Endometrium (tissue), 2 donors: Measurements from ENCODE around the gene OPTC.
A peak's percentile ranks its signal among the peaks of the same experiment; 100 is the strongest.

Source experiments
- FAIRE-seq: peaks from 2 replicates; lab custom pipeline; 2012; peaks lifted over from hg19 to GRCh38; lab: Jason Lieb, UNC
- donor health status: control.
- donor health status: control.

The OPTC gene

DNA sequence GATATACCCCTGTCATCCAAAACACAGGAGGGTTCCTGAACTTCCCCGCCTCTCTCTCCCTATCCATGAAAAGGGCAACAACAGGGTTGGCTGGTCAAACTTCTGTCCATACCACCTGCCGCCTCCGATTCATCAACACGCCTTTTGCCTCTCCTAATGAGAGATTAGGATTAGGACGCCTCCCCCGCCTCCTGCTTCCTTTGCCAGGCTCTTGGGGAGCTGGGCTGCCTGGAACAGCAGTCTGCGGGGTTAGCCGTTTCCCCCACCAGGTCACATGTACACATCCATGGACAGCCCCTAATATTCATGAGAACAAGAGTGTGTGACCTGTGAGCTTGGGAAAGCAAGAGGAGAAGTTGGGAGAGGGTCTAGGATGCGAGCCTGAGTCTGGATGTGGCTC lies 2.3 kb upstream of the OPTC start:
- FAIRE-seq, result no peak

GRCh38 chr1:203492082-203492747 lies 1.7 kb upstream of the OPTC start:
- FAIRE-seq, result no peak

- FAIRE-seq, result no peak
Measured at GRCh38 chr1:203492748-203493130, 1.2 kb upstream of the OPTC start.

DNA sequence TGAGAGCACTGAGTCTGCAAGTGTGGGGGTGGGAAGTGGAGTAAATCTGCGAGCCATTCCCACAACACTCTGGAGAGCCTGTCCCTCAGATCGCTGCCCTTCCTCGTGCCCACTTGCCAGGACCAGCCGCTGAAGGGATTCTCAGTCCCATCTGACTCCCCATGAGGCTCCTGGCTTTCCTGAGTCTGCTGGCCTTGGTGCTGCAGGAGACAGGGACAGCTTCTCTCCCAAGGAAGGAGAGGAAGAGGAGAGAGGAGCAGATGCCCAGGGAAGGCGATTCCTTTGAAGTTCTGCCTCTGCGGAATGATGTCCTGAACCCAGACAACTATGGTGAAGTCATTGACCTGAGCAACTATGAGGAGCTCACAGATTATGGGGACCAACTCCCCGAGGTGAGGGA lies 1.9 kb downstream of the OPTC start:
- FAIRE-seq, result no peak

DNA sequence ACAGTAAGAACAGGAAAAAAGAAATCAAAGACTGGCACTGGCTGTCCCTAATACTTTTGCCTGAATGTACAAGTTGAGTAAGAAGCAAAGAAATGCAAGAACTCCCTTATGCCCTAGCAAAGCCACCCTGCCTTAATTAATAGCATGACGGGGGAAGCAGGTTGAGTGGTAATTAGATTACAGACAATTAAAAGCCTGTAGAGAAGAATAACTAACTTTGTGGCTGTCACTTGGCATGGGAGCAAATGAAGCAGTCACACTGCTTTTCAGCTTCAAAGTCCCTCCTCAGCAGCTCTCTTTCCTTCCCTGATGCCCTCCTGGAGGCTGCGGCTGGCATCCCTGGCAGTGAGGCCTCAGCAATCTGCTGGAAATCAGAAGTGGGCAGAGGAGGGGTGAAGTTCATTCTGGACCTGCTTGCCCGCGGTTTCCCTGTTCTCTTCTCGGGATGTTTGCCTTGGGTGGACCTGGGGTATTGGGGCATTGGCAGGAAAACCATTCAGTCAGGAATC lies 3.4 kb downstream of the OPTC start:
- FAIRE-seq, result no peak

- FAIRE-seq, result no peak
Measured at GRCh38 chr1:203499643-203500278, 5.8 kb downstream of the OPTC start.

GRCh38 chr1:203500279-203500678 lies 6.3 kb downstream of the OPTC start:
- FAIRE-seq, result no peak

GRCh38 chr1:203503836-203504235 lies 9.9 kb downstream of the OPTC start:
- no peak for FAIRE-seq

GRCh38 chr1:203504400-203505250 lies 10.7 kb downstream of the OPTC start:
- FAIRE-seq, result no peak

DNA sequence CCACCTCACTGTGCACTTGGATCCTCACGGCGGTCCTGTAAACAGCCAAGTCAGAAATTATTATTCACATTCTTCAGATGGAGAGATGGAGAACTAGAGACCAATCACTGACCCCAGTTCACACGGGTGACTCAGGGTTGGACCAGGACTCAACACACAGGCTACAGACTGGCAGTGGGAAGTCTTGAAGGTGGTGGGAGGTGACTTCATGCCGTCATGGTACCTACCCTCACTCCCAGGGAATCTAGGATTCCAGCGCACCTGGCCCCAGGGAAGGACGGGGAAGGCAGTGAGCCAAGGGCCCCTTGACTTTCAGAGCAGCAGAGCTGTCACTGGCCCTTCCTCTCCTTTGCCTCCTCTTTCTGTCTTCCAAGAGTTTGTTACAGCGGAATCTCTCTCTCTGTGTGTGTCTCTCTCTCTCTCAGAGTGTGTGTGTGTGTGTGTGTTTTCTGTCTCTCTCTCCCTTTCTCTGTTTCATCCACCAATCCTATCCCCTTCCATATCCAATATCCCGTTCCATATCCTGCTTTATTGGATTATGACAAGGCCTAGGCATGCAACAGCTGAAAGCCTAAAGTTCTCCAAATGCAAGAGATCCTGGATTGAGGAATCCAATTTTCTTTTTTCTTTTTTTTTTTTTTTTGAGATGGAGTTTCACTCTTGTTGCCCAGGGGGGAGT lies 11.7 kb downstream of the OPTC start:
- FAIRE-seq, result no peak

GRCh38 chr1:203506858-203507626 lies 13.1 kb downstream of the OPTC start:
- no peak for FAIRE-seq

DNA sequence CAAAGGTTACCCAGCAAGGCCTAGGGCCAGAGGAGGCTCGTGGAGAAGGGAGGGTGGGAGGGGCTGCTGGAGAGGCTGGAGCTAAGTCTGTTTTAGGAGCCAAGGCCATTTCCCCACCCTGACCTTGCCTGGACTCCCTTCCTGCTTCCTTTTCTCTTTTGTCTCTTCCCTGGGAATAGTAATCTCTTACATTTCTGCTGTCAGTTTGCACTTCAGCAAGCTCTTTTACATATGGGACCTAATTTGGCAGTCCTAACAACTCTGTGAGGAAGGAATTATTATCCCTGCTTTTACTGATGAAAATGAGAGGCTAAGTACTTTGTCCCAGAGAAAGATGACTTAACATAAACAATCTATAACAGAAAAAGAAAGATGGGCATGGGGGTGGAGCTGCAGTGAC lies 13.8 kb downstream of the OPTC start:
- FAIRE-seq, result no peak

- no peak for FAIRE-seq
Measured at GRCh38 chr1:203508463-203509073, 14.6 kb downstream of the OPTC start.

- FAIRE-seq, result no peak
Measured at GRCh38 chr1:203509135-203509534, 15.2 kb downstream of the OPTC start.

DNA sequence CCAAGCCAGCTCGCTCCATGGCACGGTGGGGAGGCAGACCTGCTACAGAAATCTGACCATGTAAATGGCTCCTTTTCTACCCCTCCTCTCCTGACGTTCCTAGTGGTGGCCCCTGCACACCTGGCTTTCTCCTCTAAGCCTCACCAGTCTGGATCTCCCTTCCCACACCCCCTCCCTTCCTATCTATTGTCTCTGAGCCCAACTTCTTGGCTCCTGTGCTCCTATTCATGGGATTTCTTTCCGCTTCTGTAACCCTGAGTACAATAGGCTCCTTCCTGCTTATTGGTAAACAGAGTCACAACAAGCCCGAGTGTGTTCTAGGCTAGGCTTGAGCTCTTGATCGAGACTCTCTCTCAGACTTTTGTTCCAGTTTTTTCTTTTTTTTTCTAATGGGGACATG lies 17.6 kb downstream of the OPTC start:
- FAIRE-seq, result no peak

GRCh38 chr1:203511930-203512329 lies 18.0 kb downstream of the OPTC start:
- FAIRE-seq, result no peak

DNA sequence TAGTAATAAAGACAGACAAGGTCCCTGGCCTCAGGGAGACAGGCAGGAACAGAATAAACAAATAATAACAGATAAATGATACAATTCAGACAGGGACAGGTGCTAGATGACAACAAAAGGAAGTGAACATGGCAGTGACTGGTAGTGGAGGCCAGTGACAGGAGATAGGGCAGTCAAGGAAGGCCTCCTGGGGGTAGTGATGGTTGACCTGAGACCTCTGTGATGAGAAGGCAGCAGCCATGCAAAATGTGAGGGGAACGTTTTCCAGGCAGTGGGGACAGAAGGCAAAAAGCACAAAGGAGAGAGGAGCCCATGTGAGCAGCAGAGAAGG lies 18.5 kb downstream of the OPTC start:
- no peak for FAIRE-seq

DNA sequence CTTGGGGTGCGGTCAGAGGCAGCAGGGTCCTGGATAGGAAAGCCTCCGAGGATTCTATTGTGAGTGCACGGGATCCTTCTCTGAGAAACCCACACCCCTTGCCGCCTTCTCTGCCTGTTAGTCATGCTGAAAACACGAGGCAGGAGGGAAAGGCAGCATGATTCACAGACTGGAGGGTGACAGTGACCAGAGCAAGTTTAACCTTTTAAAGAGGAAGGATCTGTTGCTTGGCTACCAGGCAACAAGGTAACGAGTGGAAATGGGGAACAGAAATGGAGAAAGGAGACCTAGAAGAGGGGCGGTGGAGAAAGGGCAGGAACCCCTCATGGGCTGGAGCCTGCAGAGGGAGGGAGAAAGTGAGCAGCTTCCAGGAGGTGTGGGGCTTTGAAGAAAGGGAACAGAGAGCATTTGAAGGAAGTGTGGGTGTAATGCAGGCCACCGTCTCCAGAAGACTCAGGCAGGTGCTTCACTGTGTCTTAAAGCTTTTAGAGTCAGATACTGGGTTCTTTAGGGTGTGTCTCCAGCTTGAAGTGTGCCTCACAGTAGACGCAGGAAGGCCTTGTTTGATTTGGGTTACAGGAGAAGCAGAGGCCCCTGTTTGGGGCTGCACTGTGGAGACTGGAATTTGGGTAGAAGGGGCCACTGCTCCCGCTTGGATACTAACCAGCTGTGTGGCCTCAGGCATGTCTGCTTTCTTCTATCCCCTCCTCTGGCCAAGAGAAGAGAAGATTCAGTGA lies 19.1 kb downstream of the OPTC start:
- FAIRE-seq, result peak; percentile 48

GRCh38 chr1:203513585-203514031 lies 19.7 kb downstream of the OPTC start:
- FAIRE-seq, result no peak

- FAIRE-seq, result no peak
Measured at GRCh38 chr1:203516184-203516583, 22.2 kb downstream of the OPTC start.

- no peak for FAIRE-seq
Measured at GRCh38 chr1:203516906-203517305, 23.0 kb downstream of the OPTC start.
